IMR-90 (cell line): Measurements from ENCODE around the gene DGAT2. TPM values are rescaled to one million over a fixed set of nuclear protein-coding genes. Genes with fewer than 3 reads are reported as not detected.
"Not testable (repeated sequence)": the region's sequence is repeated elsewhere in the genome, so short reads cannot be mapped to it uniquely, and the experiment has no call there.

Experiments
- ATAC-seq: fragments of 200-7000 bp; cut with Tn5 transposase; 2 replicates; pipeline ENCODE4 v1.9.1; 2020; ENCODE audit warnings: low read depth, mild to moderate bottlenecking, moderate library complexity
- BruUV-seq: library from RNA; stranded (reverse); fragments of 400-500 nt; replicated peaks from 2 replicates; lab custom pipeline; 2021; lab: Mats Ljungman, UMichigan
- CTCF ChIA-PET: fragments of 300-600 bp; formaldehyde crosslinking; extraction: SDS; loops from one replicate; lab custom pipeline; 2021; ENCODE audit warnings: antibody characterized with exemption; lab: Yijun Ruan, JAX
- POLR2A ChIA-PET: fragments of 300-600 bp; sonication (Branson Sonifier 250); formaldehyde crosslinking; loops from one replicate; lab custom pipeline; 2022; ENCODE audit warnings: antibody characterized with exemption; ENCODE audit not compliant: unreplicated experiment; lab: Charles Lee
- DNase-seq: peaks from one replicate; pipeline ENCODE4 v3.0.0; 2013
- H2AFZ ChIP-seq: replicated peaks from 2 replicates; pipeline ENCODE3; 2013; ENCODE audit warnings: low read length, mild to moderate bottlenecking; ENCODE audit not compliant: poor library complexity
- H2AK5ac ChIP-seq: 2 replicates; pipeline ENCODE4 v1.6.1; 2013; ENCODE audit warnings: low read depth, low read length, inconsistent platforms
- H2AK9ac ChIP-seq: replicated peaks from 2 replicates; pipeline ENCODE3; 2013; ENCODE audit warnings: mild to moderate bottlenecking, low read depth, low read length, moderate library complexity; ENCODE audit not compliant: poor library complexity
- H2BK120ac ChIP-seq: 2 replicates; pipeline ENCODE4 v1.6.1; 2013; ENCODE audit warnings: low read depth, low read length, inconsistent platforms
- H2BK15ac ChIP-seq: 3 replicates; pipeline ENCODE4 v1.6.1; 2013; ENCODE audit warnings: low read depth, low read length, inconsistent platforms
- H2BK20ac ChIP-seq: 2 replicates; pipeline ENCODE4 v1.6.1; 2013; ENCODE audit warnings: low read depth, mild to moderate bottlenecking, inconsistent platforms, low read length, moderate library complexity
- H2BK5ac ChIP-seq: 2 replicates; pipeline ENCODE4 v1.6.1; 2013; ENCODE audit warnings: mild to moderate bottlenecking, low read depth, low read length, inconsistent platforms; ENCODE audit not compliant: poor library complexity, severe bottlenecking
- H3K14ac ChIP-seq: replicated peaks from 2 replicates; pipeline ENCODE4 v1.6.1; 2013; ENCODE audit warnings: low read depth, low read length, inconsistent platforms
- H3K18ac ChIP-seq: 2 replicates; pipeline ENCODE4 v1.6.1; 2013; ENCODE audit warnings: low read depth, low read length, control low read depth
- H3K23ac ChIP-seq: 2 replicates; pipeline ENCODE4 v1.6.1; 2013; ENCODE audit warnings: low read depth, low read length, inconsistent platforms
- H3K27ac ChIP-seq: 2 replicates; pipeline ENCODE4 v1.5.1; 2013; ENCODE audit warnings: mild to moderate bottlenecking, control low read depth, low read length; ENCODE audit not compliant: insufficient read depth
- H3K27me3 ChIP-seq: 2 replicates; pipeline ENCODE4 v1.6.1; 2013; ENCODE audit warnings: low read length; ENCODE audit not compliant: control insufficient read depth, insufficient read depth
- H3K36me3 ChIP-seq: 2 replicates; pipeline ENCODE4 v1.6.1; 2013; ENCODE audit warnings: low read length, mixed read lengths; ENCODE audit not compliant: control insufficient read depth, insufficient read depth
- H3K4ac ChIP-seq: 2 replicates; pipeline ENCODE4 v1.6.1; 2013; ENCODE audit warnings: low read depth, low read length, inconsistent platforms
- H3K4me1 ChIP-seq: 2 replicates; pipeline ENCODE4 v1.6.1; 2013; ENCODE audit warnings: low read length, mixed read lengths; ENCODE audit not compliant: control insufficient read depth, insufficient read depth
- H3K4me2 ChIP-seq: 2 replicates; pipeline ENCODE4 v1.6.1; 2013; ENCODE audit warnings: low read depth, mild to moderate bottlenecking, control low read depth, low read length, moderate library complexity
- H3K4me3 ChIP-seq: 2 replicates; pipeline ENCODE4 v1.5.1; 2013; ENCODE audit warnings: low read depth, mild to moderate bottlenecking, control low read depth, low read length, moderate library complexity; ENCODE audit not compliant: insufficient read depth
- H3K56ac ChIP-seq: 2 replicates; pipeline ENCODE4 v1.6.1; 2013; ENCODE audit warnings: low read length, inconsistent platforms; ENCODE audit not compliant: insufficient read depth; ENCODE audit errors: extremely low read depth
- H3K79me1 ChIP-seq, 2 experiments: 2 replicates each; pipeline ENCODE4 v1.6.1; 2013; ENCODE audit warnings: low read length in 2 of 2, inconsistent platforms in 1 of 2, low read depth in 1 of 2
- H3K9ac ChIP-seq: 2 replicates; pipeline ENCODE4 v1.6.1; 2013; ENCODE audit warnings: low read depth, low read length, control low read depth
- H3K9me1 ChIP-seq: 2 replicates; pipeline ENCODE4 v1.6.1; 2013; ENCODE audit warnings: low read length, inconsistent platforms; ENCODE audit not compliant: insufficient read depth
- H3K9me3 ChIP-seq: 2 replicates; pipeline ENCODE4 v1.6.1; 2013; ENCODE audit warnings: low read length; ENCODE audit not compliant: control insufficient read depth, insufficient read depth
- H4K20me1 ChIP-seq: 2 replicates; pipeline ENCODE4 v1.6.1; 2013; ENCODE audit warnings: low read length, inconsistent platforms; ENCODE audit not compliant: insufficient read depth
- H4K5ac ChIP-seq: 2 replicates; pipeline ENCODE4 v1.6.1; 2013; ENCODE audit warnings: mild to moderate bottlenecking, low read depth, low read length, control low read depth
- H4K8ac ChIP-seq, 2 experiments: 2 replicates each; pipeline ENCODE4 v1.6.1; 2013; ENCODE audit warnings: low read depth in 2 of 2, low read length in 2 of 2, control low read depth in 1 of 2, inconsistent platforms in 1 of 2
- H4K91ac ChIP-seq: 2 replicates; pipeline ENCODE4 v1.6.1; 2013; ENCODE audit warnings: low read depth, low read length, inconsistent platforms; ENCODE audit not compliant: insufficient read depth
- BHLHE40 ChIP-seq: fragments of 150-350 bp; IDR thresholded peaks from 2 replicates; pipeline ENCODE4 v1.6.1; 2016; ENCODE audit warnings: mild to moderate bottlenecking, low read depth, low read length
- CHD1 ChIP-seq: IDR thresholded peaks from 2 replicates; pipeline ENCODE4 v1.6.1; 2012; ENCODE audit warnings: low read depth, low read length, improper control_type of control experiment
- FOS ChIP-seq: fragments of 150-350 bp; IDR thresholded peaks from 2 replicates; pipeline ENCODE4 v1.6.1; 2016; ENCODE audit warnings: low read depth, low read length
- MAFK ChIP-seq: IDR thresholded peaks from 2 replicates; pipeline ENCODE4 v1.6.1; 2012; ENCODE audit warnings: low read depth, low read length, improper control_type of control experiment
- MAZ ChIP-seq: IDR thresholded peaks from 2 replicates; pipeline ENCODE4 v1.6.1; 2012; ENCODE audit warnings: low read depth, mild to moderate bottlenecking, low read length, improper control_type of control experiment, moderate library complexity, borderline replicate concordance
- MXI1 ChIP-seq: IDR thresholded peaks from 2 replicates; pipeline ENCODE4 v1.6.1; 2012; ENCODE audit warnings: low read depth, mild to moderate bottlenecking, low read length, moderate library complexity, borderline replicate concordance
- NFE2L2 ChIP-seq: fragments of 150-350 bp; IDR thresholded peaks from 2 replicates; pipeline ENCODE4 v1.6.1; 2016; ENCODE audit warnings: low read depth, mild to moderate bottlenecking, low read length
- POLR2A ChIP-seq: IDR thresholded peaks from 2 replicates; pipeline ENCODE4 v1.6.1; 2012; ENCODE audit warnings: mild to moderate bottlenecking, low read depth, low read length
- RCOR1 ChIP-seq: IDR thresholded peaks from 2 replicates; pipeline ENCODE4 v1.6.1; 2012; ENCODE audit warnings: mild to moderate bottlenecking, low read length, improper control_type of control experiment; ENCODE audit not compliant: insufficient replicate concordance
- RFX5 ChIP-seq: IDR thresholded peaks from 2 replicates; pipeline ENCODE4 v1.8.0; 2012; ENCODE audit warnings: low read depth, mild to moderate bottlenecking, low read length, moderate library complexity
- WGBS, 2 experiments: methylation state at CpG; one replicate each; pipeline versions ENCODE4 v1.1.5 to v1.1.7; 2013; ENCODE audit warnings: missing lambda C conversion rate in 2 of 2; ENCODE audit not compliant: insufficient read length in 1 of 2; ENCODE audit errors: extremely low coverage in 2 of 2; 5-methylcytosine and 5-hydroxymethylcytosine counted together
- dilution Hi-C: fragments of 300-500 bp; cut with HindIII; formaldehyde crosslinking; loops from one replicate; pipeline ENCODE4 v1.14.3; 2018; ENCODE audit warnings: low sequenced_read_pairs; ENCODE audit not compliant: unreplicated experiment
- in situ Hi-C: fragments of 300-500 bp; cut with MboI; formaldehyde crosslinking; loops from 3 replicates; pipeline ENCODE4 v1.14.3; 2019; ENCODE audit warnings: low sequenced_read_pairs, inconsistent platforms, mixed read lengths
- intact Hi-C: fragments of 100-400 bp; cut with micrococcal nuclease; formaldehyde crosslinking; loops from 2 replicates; pipeline ENCODE4 v1.10.0; 2022
- polyA plus RNA-seq, 3 experiments: library from polyadenylated mRNA; depleted of rRNA; stranded (reverse); fragments of >200 nt; gene quantifications; 2 replicates each; pipeline ENCODE4 v1.2.3, GENCODE V29; 2012; ENCODE audit warnings: low replicate concordance in 1 of 3
- total RNA-seq: library from RNA; depleted of rRNA; stranded (reverse); fragments of >200 nt; gene quantifications from 2 replicates; pipeline ENCODE4 v1.2.3, GENCODE V29; 2012
- TF ChIP-seq, protein P1 (sequence below): fragments of 150-350 bp; IDR thresholded peaks from 2 replicates; pipeline ENCODE4 v1.6.1; 2017; ENCODE audit warnings: mild to moderate bottlenecking, antibody characterized with exemption, low read length, low read depth

Gene DGAT2
- total and polyA plus RNA-seq, 2 of the 4 experiments (the other 2 are of a cell fraction), result 2.3 to 2.4 TPM

- ATAC-seq, result no peak
- Histone ChIP-seq H2BK15ac (no peak overlapping the region), H2BK20ac (no peak overlapping the region), H2AK5ac (no peak overlapping the region), H4K20me1 (no peaks in the 10 kb centered on the region), H4K5ac (no peak overlapping the region), H2AK9ac (no peak overlapping the region), H3K27ac (no peak overlapping the region), H4K91ac (no peak overlapping the region), H3K9me1 (peaks cover 2% of the 10 kb centered on the region; the same call in 1 of the 2 replicates), H3K4me1 (no peaks in the 10 kb centered on the region), H3K14ac (no peak overlapping the region), H3K23ac (no peak overlapping the region), H2AFZ (no peak overlapping the region), H2BK5ac (no peak overlapping the region), H4K8ac (no peak overlapping the region), H3K27me3 (peaks cover 53% of the 10 kb centered on the region), H3K9ac (no peak overlapping the region), H3K4me2 (no peak overlapping the region), H3K79me1 (no peaks in the 10 kb centered on the region), H2BK120ac (no peak overlapping the region), H3K18ac (no peak overlapping the region), H3K36me3 (no peaks in the 10 kb centered on the region), H3K9me3 (no peaks in the 10 kb centered on the region; the same call in 1 of the 2 replicates), H3K56ac (no peak overlapping the region), H3K4me3 (no peak overlapping the region), H3K4ac (no peak overlapping the region)
- BruUV-seq, result no TSS peak
- ChIA-PET POLR2A (no interaction called here), CTCF (no interaction called here)
- in situ Hi-C loops (no loop called here), intact Hi-C loops (no loop called here), dilution Hi-C loops (no loop called here)
- TF ChIP-seq NFE2L2 (no peak), MAZ (no peak), RCOR1 (no peak), RFX5 (no peak), FOS (no peak), POLR2A (no peak), BHLHE40 (no peak), CHD1 (no peak), MAFK (no peak), MXI1 (no peak)
- TF ChIP-seq, protein P1, sequence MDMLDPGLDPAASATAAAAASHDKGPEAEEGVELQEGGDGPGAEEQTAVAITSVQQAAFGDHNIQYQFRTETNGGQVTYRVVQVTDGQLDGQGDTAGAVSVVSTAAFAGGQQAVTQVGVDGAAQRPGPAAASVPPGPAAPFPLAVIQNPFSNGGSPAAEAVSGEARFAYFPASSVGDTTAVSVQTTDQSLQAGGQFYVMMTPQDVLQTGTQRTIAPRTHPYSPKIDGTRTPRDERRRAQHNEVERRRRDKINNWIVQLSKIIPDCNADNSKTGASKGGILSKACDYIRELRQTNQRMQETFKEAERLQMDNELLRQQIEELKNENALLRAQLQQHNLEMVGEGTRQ, result no peak
- WGBS, 2 experiments, result no CpG with 5 or more reads among the region's 5 CpGs
- no peak for DNase-seq
Observed at GRCh38 chr11:75745807-75746206, 22.8 kb upstream of the DGAT2 start.

GRCh38 chr11:75748729-75749273 lies 19.8 kb upstream of the DGAT2 start:
- dilution Hi-C loops, H3K79me1 ChIP-seq, H4K8ac ChIP-seq, H2AK5ac ChIP-seq, H3K4me1 ChIP-seq, H3K4ac ChIP-seq, H2BK5ac ChIP-seq, H2AFZ ChIP-seq, H3K14ac ChIP-seq, H3K36me3 ChIP-seq, H3K4me3 ChIP-seq, H3K18ac ChIP-seq, CTCF ChIA-PET, H2AK9ac ChIP-seq, H4K91ac ChIP-seq, H3K9ac ChIP-seq, H2BK15ac ChIP-seq, H3K56ac ChIP-seq, BruUV-seq, H3K4me2 ChIP-seq, H3K23ac ChIP-seq, POLR2A ChIA-PET, H3K9me3 ChIP-seq, H2BK20ac ChIP-seq, H3K9me1 ChIP-seq, H2BK120ac ChIP-seq, in situ Hi-C loops, H3K27ac ChIP-seq, H4K20me1 ChIP-seq, ATAC-seq, intact Hi-C loops, DNase-seq, H4K5ac ChIP-seq: not testable (repeated sequence)
- WGBS, 2 experiments, result no CpG with 5 or more reads among the region's 26 CpGs
- H3K27me3 ChIP-seq, result peaks cover 30% of the 10 kb centered on the region
